Ascending aorta (tissue), 2 donors: ENCODE data around the gene MPO. TPM values are rescaled to one million over a fixed set of nuclear protein-coding genes. Genes with fewer than 3 reads are reported as not detected.

Source experiments
- DNase-seq, 2 donors: peaks; one replicate each; pipeline ENCODE4 v3.0.0-alpha.2; 2019; ENCODE audit warnings: low spot score in 2 of 2
- H3K27ac ChIP-seq, 2 donors: fragments of 200-600 bp; sonication (generic); one replicate each; pipeline ENCODE4 v1.5.1; 2016 to 2017; ENCODE audit warnings: mild to moderate bottlenecking in 1 of 2
- H3K27me3 ChIP-seq: fragments of 200-600 bp; sonication (generic); one replicate; pipeline ENCODE4 v1.5.1; 2017
- H3K36me3 ChIP-seq, 2 donors: fragments of 200-600 bp; sonication (generic); one replicate each; pipeline ENCODE4 v1.5.1; 2016
- H3K4me1 ChIP-seq, 2 donors: fragments of 200-600 bp; sonication (generic); one replicate each; pipeline ENCODE4 v1.5.1; 2016 to 2017; ENCODE audit warnings: mild to moderate bottlenecking in 1 of 2
- H3K4me3 ChIP-seq, 2 donors: fragments of 200-600 bp; sonication (generic); one replicate each; pipeline ENCODE4 v1.5.1; 2016 to 2017; ENCODE audit warnings: mild to moderate bottlenecking in 1 of 2
- H3K9me3 ChIP-seq, 2 donors: fragments of 200-600 bp; sonication (generic); one replicate each; pipeline ENCODE4 v1.5.1; 2016
- intact Hi-C: fragments of 100-400 bp; cut with DNase I; formaldehyde crosslinking; loops from one replicate; pipeline ENCODE4 v1.15.1; 2023
- total RNA-seq: library from RNA; depleted of rRNA; stranded (reverse); fragments of >200 nt; gene quantifications from one replicate; pipeline ENCODE4 v1.1.0, GENCODE V29; 2016
- TF ChIP-seq, protein P1 (sequence below), 3 experiments: fragments of 200-600 bp in 2 of 3; fragments of 450-650 bp in 1 of 3; sonication (generic) in 2 of 3; IDR thresholded peaks; one replicate each; pipeline ENCODE4 v1.5.1; 2016 to 2019; ENCODE audit warnings: antibody characterized with exemption in 3 of 3, mild to moderate bottlenecking in 1 of 3, moderate library complexity in 1 of 3

Gene MPO
- total RNA-seq, 1 donor from 2014 or later = 1.8 TPM

- H3K36me3 ChIP-seq = no peaks in the 10 kb centered on the region
- peaks cover 4% of the 10 kb centered on the region in 2 donors for H3K4me1 ChIP-seq
- H3K9me3 ChIP-seq = no peaks in the 10 kb centered on the region
- H3K4me3 ChIP-seq = no peak overlapping the region
- no peak for DNase-seq
- TF ChIP-seq, protein P1, sequence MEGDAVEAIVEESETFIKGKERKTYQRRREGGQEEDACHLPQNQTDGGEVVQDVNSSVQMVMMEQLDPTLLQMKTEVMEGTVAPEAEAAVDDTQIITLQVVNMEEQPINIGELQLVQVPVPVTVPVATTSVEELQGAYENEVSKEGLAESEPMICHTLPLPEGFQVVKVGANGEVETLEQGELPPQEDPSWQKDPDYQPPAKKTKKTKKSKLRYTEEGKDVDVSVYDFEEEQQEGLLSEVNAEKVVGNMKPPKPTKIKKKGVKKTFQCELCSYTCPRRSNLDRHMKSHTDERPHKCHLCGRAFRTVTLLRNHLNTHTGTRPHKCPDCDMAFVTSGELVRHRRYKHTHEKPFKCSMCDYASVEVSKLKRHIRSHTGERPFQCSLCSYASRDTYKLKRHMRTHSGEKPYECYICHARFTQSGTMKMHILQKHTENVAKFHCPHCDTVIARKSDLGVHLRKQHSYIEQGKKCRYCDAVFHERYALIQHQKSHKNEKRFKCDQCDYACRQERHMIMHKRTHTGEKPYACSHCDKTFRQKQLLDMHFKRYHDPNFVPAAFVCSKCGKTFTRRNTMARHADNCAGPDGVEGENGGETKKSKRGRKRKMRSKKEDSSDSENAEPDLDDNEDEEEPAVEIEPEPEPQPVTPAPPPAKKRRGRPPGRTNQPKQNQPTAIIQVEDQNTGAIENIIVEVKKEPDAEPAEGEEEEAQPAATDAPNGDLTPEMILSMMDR (IDR thresholded peaks at IDR 0.05) = no peak
- intact Hi-C loops = loop anchor here (5.0 kb wide), 1 partner anchor 172 kb away; the partner anchor contains the start of gene RNF43
- H3K27me3 ChIP-seq = peaks cover 4% of the 10 kb centered on the region
- H3K27ac ChIP-seq = no peak overlapping the region
These were observed 35.8 kb downstream of the MPO start for GRCh38 chr17:58244963-58245362.

GRCh38 chr17:58242171-58242784 lies 38.5 kb downstream of the MPO start:
- Histone ChIP-seq H3K27me3 (no peaks in the 10 kb centered on the region), H3K4me3 (no peak overlapping the region), H3K36me3 (no peaks in the 10 kb centered on the region), H3K9me3 (no peaks in the 10 kb centered on the region), H3K27ac (no peak overlapping the region), H3K4me1 (no peaks in the 10 kb centered on the region)
- TF ChIP-seq, protein P1 (IDR thresholded peaks at IDR 0.05) = no peak
- no peak for DNase-seq
- intact Hi-C loops = no loop called here

DNA sequence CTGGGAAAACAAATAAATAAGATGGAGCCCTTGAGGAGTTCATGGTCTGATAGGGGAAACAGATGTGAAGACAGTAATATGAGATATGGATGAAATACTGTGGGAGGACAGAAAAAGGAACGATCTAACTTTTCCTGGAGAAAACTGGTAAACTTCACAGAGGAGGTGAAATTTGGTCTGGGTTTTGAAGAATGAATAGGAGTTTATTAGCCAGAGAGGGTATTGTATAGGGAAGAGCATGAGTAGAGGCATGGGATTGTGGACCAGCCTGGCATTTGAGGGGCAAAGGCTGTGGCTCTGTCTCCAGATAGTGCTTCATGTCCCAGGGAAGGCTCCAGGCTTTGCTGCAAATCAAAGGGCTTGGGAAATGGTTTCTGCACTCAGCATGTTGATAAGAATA lies 40.7 kb downstream of the MPO start:
- no peaks in the 10 kb centered on the region for H3K4me1 ChIP-seq
- intact Hi-C loops = no loop called here

DNA sequence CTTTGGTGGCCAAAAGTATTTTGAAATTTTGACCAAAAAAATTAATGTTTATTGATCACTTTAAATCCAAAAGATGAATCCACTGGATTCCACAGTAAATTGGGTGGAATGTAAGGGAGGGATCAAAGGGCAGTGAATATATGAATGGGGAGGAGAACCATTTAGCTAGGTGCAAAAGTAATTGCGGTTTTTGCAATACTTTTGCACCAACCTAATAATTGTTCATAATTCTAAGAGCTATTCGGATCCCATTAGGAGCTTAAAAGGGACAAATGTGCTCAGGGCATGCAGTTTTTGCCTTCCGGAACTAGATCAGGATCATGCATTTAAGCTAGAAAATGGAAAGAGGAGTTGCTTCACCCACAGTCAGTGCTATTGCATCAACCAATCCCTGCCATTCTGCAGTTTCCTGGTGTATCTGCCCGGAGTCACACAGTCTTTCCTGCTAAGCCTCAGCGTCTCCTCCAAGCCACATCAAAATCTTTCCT lies 42.5 kb downstream of the MPO start, which contains the start of gene LPO:
TSS of gene LPO (plus strand) at position 438 of the 488 bp plus-strand sequence. CDS start 4,396 bp downstream, outside the sequence.
- Histone ChIP-seq H3K4me1 (no peaks in the 10 kb centered on the region), H3K9me3 (no peaks in the 10 kb centered on the region), H3K27ac (no peak within 1 kb of the TSS), H3K27me3 (no peaks in the 10 kb centered on the region), H3K4me3 (no peak within 1 kb of the TSS), H3K36me3 (no peaks in the 10 kb centered on the region)
- TF ChIP-seq, protein P1 (IDR thresholded peaks at IDR 0.05) = no peak
- DNase-seq = no peak
- intact Hi-C loops = no loop called here

More for the DNA sequence above, 40.7 kb downstream of the MPO start:
- TF ChIP-seq, protein P1 (IDR thresholded peaks at IDR 0.05) = no peak
- no peaks in the 10 kb centered on the region for H3K9me3 ChIP-seq
- no peaks in the 10 kb centered on the region for H3K27me3 ChIP-seq
- no peaks in the 10 kb centered on the region for H3K36me3 ChIP-seq
- no peak for DNase-seq
- H3K4me3 ChIP-seq = no peak overlapping the region
- H3K27ac ChIP-seq = no peak overlapping the region

DNA sequence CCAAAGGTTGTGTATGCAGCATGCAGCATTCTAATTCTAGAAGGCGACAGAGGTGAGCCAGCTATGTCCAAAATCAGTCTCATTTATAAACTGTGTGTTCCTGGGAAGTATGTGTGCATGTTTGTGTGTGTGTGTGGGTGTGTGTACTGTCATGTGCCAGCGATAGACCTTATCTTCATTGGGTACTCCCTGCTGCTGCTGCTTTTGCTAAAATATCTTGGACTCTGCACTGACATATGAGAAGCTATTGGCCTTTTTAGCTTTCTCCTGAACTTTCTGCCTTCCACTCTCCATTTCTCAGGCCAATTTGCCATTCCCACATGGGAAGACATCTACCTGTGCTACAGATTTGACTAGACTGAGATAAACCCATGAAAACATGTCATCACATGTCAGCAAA lies 44.3 kb downstream of the MPO start:
- no peak for DNase-seq
- Histone ChIP-seq H3K27me3 (no peaks in the 10 kb centered on the region), H3K27ac (no peak overlapping the region), H3K36me3 (no peaks in the 10 kb centered on the region), H3K4me3 (no peak overlapping the region), H3K4me1 (no peaks in the 10 kb centered on the region), H3K9me3 (no peaks in the 10 kb centered on the region)
- TF ChIP-seq, protein P1 (IDR thresholded peaks at IDR 0.05) = no peak
- intact Hi-C loops = no loop called here
